ENCODE results near the gene NFIC. TPM values are rescaled to one million over a fixed set of nuclear protein-coding genes. Genes with fewer than 3 reads are reported as not detected.
"Not testable (repeated sequence)": the region's sequence is repeated elsewhere in the genome, so short reads cannot be mapped to it uniquely, and the experiment has no call there.

The NFIC gene
- total RNA-seq, 1 donor from 2014 or later: 32.9 TPM

DNA sequence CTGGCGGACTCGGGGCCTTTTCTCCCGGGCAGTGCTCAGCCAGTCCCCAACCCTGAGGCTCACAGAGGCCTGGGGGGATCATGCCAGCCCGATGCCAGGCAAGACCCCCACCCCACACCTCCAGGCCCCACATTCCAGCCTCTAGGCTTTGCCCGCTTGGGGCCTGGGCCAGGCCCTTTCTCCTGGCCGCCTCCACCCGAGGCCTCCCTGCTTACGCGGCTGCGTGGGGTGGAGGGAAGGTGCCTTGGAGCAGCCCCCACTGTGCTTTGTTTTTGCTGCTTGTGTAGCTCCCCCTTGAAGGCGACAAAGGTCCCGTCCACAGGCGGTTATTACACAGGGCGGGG is 75.6 kb downstream of the NFIC start:
- H3K36me3 Mint-ChIP-seq: peaks cover 2% of the 10 kb centered on the region
- H3K27ac Mint-ChIP-seq: no peak overlapping the region
- no peaks in the 10 kb centered on the region for H3K9me3 Mint-ChIP-seq
- H3K4me3 Mint-ChIP-seq: no peak overlapping the region
- peaks cover 5% of the 10 kb centered on the region for H3K4me1 Mint-ChIP-seq
- TF ChIP-seq, protein P1, sequence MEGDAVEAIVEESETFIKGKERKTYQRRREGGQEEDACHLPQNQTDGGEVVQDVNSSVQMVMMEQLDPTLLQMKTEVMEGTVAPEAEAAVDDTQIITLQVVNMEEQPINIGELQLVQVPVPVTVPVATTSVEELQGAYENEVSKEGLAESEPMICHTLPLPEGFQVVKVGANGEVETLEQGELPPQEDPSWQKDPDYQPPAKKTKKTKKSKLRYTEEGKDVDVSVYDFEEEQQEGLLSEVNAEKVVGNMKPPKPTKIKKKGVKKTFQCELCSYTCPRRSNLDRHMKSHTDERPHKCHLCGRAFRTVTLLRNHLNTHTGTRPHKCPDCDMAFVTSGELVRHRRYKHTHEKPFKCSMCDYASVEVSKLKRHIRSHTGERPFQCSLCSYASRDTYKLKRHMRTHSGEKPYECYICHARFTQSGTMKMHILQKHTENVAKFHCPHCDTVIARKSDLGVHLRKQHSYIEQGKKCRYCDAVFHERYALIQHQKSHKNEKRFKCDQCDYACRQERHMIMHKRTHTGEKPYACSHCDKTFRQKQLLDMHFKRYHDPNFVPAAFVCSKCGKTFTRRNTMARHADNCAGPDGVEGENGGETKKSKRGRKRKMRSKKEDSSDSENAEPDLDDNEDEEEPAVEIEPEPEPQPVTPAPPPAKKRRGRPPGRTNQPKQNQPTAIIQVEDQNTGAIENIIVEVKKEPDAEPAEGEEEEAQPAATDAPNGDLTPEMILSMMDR (IDR thresholded peaks at IDR 0.05; ENCODE audit: unreplicated experiment): no peak
- DNase-seq (ENCODE audit: low spot score in 2 of 2, unreplicated experiment in 2 of 2): no peak
- no peaks in the 10 kb centered on the region for H3K27me3 Mint-ChIP-seq (ENCODE audit: low read depth)

DNA sequence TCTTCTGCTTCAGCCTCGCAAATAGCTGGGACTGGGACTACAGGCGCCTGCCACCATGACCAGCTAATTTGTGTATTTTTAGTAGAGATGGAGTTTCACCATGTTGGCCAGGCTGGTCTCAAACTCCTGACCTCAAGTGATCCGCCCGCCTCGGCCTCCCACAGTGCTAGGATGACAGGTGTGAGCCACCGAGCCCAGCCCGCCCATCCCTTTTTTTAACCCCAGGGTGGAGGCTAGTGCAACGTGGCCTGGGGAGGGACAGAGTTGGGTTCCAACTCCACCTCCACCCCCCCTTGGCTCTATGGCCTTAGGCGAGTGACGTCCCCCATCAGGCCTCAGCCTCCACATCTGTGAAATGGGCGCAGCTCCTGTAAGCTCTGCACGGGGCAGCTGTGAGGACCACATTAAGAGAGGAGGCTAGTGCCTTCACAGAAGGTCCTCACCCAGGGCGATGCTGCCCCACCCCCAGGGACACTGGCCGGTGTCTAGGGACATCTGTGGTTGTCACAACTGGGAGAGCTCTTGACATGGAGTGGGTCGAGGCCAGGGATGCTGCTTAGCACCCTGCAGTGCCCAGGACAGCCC is 76.2 kb downstream of the NFIC start:
- no peak for DNase-seq (ENCODE audit: low spot score in 2 of 2, unreplicated experiment in 2 of 2)
- TF ChIP-seq, protein P1 (IDR thresholded peaks at IDR 0.05; ENCODE audit: unreplicated experiment): no peak
- no peaks in the 10 kb centered on the region for H3K9me3 Mint-ChIP-seq
- H3K27ac Mint-ChIP-seq: no peak overlapping the region
- peaks cover 2% of the 10 kb centered on the region for H3K36me3 Mint-ChIP-seq
- H3K27me3 Mint-ChIP-seq (ENCODE audit: low read depth): no peaks in the 10 kb centered on the region
- H3K4me1 Mint-ChIP-seq: peaks cover 5% of the 10 kb centered on the region
- no peak overlapping the region for H3K4me3 Mint-ChIP-seq

DNA sequence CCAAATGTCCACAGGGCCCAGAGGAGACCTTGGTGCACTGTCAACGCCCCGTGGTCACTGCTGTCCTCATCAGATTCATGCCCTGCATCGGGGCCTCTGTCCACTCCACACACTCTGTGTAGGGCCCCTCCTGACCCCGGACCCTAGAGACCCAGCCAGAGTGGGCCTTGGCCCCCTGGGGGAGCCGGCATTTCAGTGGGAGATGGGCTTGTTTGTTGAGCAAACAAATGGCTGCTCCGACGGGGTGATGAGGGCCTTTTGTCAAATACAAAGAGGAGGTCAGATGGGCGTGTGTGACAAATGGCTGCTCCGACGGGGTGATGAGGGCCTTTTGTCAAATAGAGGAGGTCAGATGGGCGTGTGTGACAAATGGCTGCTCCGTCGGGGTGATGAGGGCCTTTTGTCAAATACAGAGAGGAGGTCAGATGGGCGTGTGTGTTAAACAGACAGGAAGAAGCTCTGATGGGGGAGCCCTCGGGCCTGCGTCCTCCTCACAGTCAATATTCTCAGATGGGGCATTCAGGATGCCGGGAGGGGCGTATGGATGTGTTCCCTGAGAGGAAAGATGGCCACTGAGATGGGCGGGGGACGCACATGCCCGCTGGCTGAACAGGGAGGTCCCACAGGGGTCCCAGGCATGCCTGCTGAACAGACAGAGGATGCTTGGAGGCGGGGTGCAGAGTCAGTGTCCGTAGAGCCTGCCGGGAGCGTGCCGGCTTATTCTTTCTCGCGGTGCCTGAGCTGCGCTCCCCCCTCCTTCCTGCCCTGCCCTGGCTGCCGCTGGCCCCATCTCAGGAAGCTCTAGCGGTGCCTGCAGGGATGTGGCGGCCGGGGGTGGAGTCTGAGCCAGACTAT is 77.7 kb downstream of the NFIC start:
- H3K9me3 Mint-ChIP-seq: no peaks in the 10 kb centered on the region
- TF ChIP-seq, protein P1 (IDR thresholded peaks at IDR 0.05; ENCODE audit: unreplicated experiment): no peak
- no peak for DNase-seq (ENCODE audit: low spot score in 2 of 2, unreplicated experiment in 2 of 2)
- H3K4me1 Mint-ChIP-seq: peaks cover 5% of the 10 kb centered on the region
- H3K27ac Mint-ChIP-seq: no peak overlapping the region
- H3K27me3 Mint-ChIP-seq (ENCODE audit: low read depth): no peaks in the 10 kb centered on the region
- no peak overlapping the region for H3K4me3 Mint-ChIP-seq
- H3K36me3 Mint-ChIP-seq: no peaks in the 10 kb centered on the region

DNA sequence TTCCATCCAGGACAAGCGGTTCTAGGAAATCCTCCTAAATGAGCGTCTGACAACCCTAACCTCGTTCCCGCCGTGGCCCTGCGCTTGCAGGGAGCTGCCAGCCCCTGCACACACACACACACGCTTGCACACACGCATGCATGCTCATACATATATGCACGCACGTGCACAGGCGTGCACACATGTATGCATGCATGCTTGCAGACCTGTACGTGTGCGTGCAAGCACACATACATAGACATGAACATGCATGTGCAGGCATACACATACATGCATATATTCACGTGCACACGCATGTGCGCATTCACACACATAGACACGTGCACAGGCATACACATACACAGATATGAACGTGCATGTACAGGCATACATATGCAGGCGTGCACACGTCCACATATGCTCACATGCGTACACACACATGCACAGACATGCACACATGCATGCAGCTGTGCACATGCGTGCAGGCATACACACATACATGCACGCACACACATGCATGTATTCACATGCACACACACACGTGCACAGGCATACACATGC is 78.4 kb downstream of the NFIC start:
- no peaks in the 10 kb centered on the region for H3K27me3 Mint-ChIP-seq (ENCODE audit: low read depth)
- peaks cover 5% of the 10 kb centered on the region for H3K4me1 Mint-ChIP-seq
- no peaks in the 10 kb centered on the region for H3K36me3 Mint-ChIP-seq
- H3K4me3 Mint-ChIP-seq: no peak overlapping the region
- no peak overlapping the region for H3K27ac Mint-ChIP-seq
- H3K9me3 Mint-ChIP-seq: no peaks in the 10 kb centered on the region
- no peak for DNase-seq (ENCODE audit: low spot score in 2 of 2, unreplicated experiment in 2 of 2)
- TF ChIP-seq, protein P1 (IDR thresholded peaks at IDR 0.05; ENCODE audit: unreplicated experiment): no peak

DNA sequence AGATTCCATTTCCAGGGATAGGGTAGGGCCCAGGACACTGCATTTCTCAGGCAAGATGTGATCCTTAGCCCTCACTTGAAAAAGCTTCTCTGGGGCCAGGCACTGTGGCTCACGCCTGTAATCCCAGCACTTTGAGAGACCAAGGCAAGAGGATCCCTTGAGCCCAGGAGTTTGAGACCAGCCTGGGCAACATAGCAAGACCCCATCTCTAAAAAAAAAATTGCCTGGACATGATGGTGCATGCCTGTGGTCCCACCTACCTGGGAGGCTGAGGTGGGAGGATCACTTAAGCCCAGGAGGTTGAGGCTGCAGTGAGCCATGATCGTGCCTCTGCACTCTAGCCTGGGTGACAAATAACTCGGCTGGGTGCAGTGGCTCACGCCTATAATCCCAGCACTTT is 80.3 kb downstream of the NFIC start:
- not testable (repeated sequence) for H3K4me1 Mint-ChIP-seq; H3K4me3 Mint-ChIP-seq; H3K27ac Mint-ChIP-seq; H3K9me3 Mint-ChIP-seq; H3K27me3 Mint-ChIP-seq (ENCODE audit: low read depth); DNase-seq (ENCODE audit: low spot score in 2 of 2, unreplicated experiment in 2 of 2); H3K36me3 Mint-ChIP-seq

DNA sequence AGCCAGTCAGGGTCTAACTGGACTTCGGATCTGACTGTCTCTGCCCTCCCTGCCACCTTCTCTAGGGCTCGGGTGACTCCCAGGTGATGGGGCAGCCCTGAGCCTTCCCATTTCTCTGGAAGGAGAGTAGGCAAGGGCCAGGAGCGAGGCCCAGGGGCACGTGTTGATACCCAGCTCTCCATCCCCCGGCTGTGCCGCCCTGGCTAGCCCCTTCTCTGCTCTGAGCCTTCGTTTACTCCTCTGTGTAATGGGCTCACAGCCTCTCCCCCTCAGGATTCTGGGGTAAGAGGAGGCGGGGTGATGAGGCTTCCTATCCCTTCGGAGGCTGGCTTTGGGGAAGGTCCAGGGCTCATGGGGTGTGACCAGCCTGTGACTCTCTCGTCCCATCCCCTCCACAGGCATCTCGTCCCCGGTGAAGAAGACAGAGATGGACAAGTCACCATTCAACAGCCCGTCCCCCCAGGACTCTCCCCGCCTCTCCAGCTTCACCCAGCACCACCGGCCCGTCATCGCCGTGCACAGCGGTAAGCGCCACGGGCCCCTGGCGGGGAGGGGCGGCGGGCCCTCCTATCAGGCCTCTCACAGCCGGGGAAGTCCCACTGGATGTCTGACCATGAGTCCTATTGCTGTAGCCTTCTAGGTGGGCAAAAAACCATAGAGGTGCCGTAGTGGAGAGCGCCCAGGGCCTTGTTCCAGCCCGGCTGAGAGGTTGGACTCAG is 82.4 kb downstream of the NFIC start:
- Mint-ChIP-seq H3K4me1 (peaks cover 8% of the 10 kb centered on the region), H3K4me3 (no peak overlapping the region), H3K27me3 (ENCODE audit: low read depth) (no peaks in the 10 kb centered on the region), H3K9me3 (no peaks in the 10 kb centered on the region), H3K27ac (no peak overlapping the region), H3K36me3 (peaks cover 6% of the 10 kb centered on the region)
- DNase-seq (ENCODE audit: low spot score in 2 of 2, unreplicated experiment in 2 of 2): no peak
- TF ChIP-seq, protein P1 (IDR thresholded peaks at IDR 0.05; ENCODE audit: unreplicated experiment): no peak

All from mesothelial cell of epicardium (in vitro differentiated cells).